Measurements from ENCODE around the gene ANKMY2.

DNA sequence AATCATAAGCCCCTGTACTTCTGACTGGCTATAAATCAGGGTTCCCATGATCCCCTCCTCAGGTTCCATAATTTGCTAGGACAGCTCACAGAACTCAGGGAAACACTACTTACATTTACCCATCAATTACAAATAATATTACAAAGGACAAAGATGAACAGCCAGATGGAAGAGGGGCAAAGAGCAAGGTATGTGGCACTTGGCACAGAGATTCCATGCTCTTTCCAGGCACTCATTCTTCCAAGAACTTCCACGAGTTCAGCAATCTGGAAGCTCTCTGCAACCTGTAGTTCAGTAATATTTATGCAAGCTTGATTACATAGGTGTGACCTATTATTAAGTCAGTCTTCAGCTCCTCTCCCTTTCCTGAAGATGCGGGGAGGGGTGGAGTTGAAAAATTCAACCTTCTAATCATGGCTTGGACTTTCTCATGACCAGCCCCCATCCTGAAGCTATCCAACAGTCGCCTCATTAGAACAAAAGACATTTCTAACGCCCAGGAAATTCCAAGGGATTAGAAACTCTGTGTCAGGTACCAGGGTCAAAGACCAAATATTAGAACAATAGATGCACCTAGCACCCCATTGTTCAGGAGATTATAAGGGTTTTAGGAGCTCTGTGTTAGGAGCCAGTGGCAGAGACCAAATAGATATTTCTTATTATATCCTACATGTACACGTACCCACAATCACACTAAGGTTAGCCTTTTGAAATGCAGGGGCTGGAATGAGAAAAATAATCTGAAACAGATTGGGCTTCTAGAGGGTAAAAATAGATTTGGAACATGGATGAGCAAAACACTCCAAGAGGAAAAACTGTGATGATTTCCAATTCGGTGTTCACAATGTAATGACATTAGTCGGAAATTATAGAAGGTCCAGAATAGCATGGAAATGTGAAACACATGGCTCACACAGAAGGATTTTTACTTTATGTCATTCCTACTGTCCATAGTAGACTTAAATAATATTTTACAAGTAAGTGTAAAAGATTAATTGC is 7.0 kb downstream of the ANKMY2 start:
- TF ChIP-seq, protein P1, sequence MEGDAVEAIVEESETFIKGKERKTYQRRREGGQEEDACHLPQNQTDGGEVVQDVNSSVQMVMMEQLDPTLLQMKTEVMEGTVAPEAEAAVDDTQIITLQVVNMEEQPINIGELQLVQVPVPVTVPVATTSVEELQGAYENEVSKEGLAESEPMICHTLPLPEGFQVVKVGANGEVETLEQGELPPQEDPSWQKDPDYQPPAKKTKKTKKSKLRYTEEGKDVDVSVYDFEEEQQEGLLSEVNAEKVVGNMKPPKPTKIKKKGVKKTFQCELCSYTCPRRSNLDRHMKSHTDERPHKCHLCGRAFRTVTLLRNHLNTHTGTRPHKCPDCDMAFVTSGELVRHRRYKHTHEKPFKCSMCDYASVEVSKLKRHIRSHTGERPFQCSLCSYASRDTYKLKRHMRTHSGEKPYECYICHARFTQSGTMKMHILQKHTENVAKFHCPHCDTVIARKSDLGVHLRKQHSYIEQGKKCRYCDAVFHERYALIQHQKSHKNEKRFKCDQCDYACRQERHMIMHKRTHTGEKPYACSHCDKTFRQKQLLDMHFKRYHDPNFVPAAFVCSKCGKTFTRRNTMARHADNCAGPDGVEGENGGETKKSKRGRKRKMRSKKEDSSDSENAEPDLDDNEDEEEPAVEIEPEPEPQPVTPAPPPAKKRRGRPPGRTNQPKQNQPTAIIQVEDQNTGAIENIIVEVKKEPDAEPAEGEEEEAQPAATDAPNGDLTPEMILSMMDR (conservative IDR thresholded peaks at IDR 0.05), result no peak
- no peak for TF ChIP-seq ZFX (IDR thresholded peaks at IDR 0.05)

All from C4-2B (cell line).